GM19025 (cell line): ENCODE data around the gene ANGPTL1.
"Not testable (repeated sequence)": the region's sequence is repeated elsewhere in the genome, so short reads cannot be mapped to it uniquely, and the experiment has no call there.

Experiments used
- ATAC-seq: cut with Tn5 transposase; IDR thresholded peaks from one replicate; pipeline ENCODE4 v1.9.1; 2021; ENCODE audit warnings: mild to moderate bottlenecking, low read depth, moderate library complexity; ENCODE audit not compliant: unreplicated experiment

The ANGPTL1 gene

GRCh38 chr1:178868706-178869105, 2.2 kb downstream of the ANGPTL1 start:
- no peak for ATAC-seq

GRCh38 chr1:178867670-178868069, 3.2 kb downstream of the ANGPTL1 start:
- no peak for ATAC-seq

GRCh38 chr1:178864326-178864725, 6.6 kb downstream of the ANGPTL1 start:
- no peak for ATAC-seq

GRCh38 chr1:178862864-178863263, 8.0 kb downstream of the ANGPTL1 start:
- no peak for ATAC-seq

- no peak for ATAC-seq
Measured at GRCh38 chr1:178862416-178862815, 8.5 kb downstream of the ANGPTL1 start.

- ATAC-seq: no peak
Measured at GRCh38 chr1:178857126-178857525, 13.8 kb downstream of the ANGPTL1 start.

- ATAC-seq: no peak
Measured at GRCh38 chr1:178849918-178850317, 21.0 kb downstream of the ANGPTL1 start.

GRCh38 chr1:178847919-178848318, 23.0 kb downstream of the ANGPTL1 start:
- ATAC-seq: not testable (repeated sequence)

GRCh38 chr1:178847396-178847849, 23.5 kb downstream of the ANGPTL1 start:
- no peak for ATAC-seq

- ATAC-seq: no peak
Measured at GRCh38 chr1:178846306-178846705, 24.6 kb downstream of the ANGPTL1 start.

- ATAC-seq: no peak
Measured at GRCh38 chr1:178844436-178844835, 26.4 kb downstream of the ANGPTL1 start.

GRCh38 chr1:178825167-178825566, 45.7 kb downstream of the ANGPTL1 start:
- ATAC-seq: no peak

GRCh38 chr1:178821134-178821866, 49.6 kb downstream of the ANGPTL1 start:
- ATAC-seq: no peak

GRCh38 chr1:178819123-178819522, 51.8 kb downstream of the ANGPTL1 start:
- no peak for ATAC-seq

- no peak for ATAC-seq
Measured at GRCh38 chr1:178818416-178818815, 52.5 kb downstream of the ANGPTL1 start.

- no peak for ATAC-seq
Measured at GRCh38 chr1:178810585-178810984, 60.3 kb downstream of the ANGPTL1 start.

GRCh38 chr1:178808529-178808928, 62.3 kb downstream of the ANGPTL1 start:
- ATAC-seq: no peak

- no peak for ATAC-seq
Measured at GRCh38 chr1:178806665-178807300, 64.1 kb downstream of the ANGPTL1 start.

- ATAC-seq: no peak
Measured at GRCh38 chr1:178802873-178803272, 68.0 kb downstream of the ANGPTL1 start.
